Superior temporal gyrus (tissue), 1 donor: Measurements from ENCODE around the gene TRIM44.

Experiments
- DNase-seq: peaks from one replicate; pipeline ENCODE4 v3.0.0-alpha.2; 2016; ENCODE audit errors: extremely low spot score

Gene TRIM44

GRCh38 chr11:35662649-35663407 is at the start of gene TRIM44:
TRIM44 (plus strand) TSS chr11:35662775; CDS start chr11:35663112, 337 bp downstream.
- no peak for DNase-seq

- no peak for DNase-seq
These were observed 47.5 kb upstream of the TRIM44 start for GRCh38 chr11:35614939-35615569.

- peak; percentile 94 for DNase-seq
These were observed 46.4 kb upstream of the TRIM44 start for GRCh38 chr11:35615921-35616900.

GRCh38 chr11:35617316-35617686 is 45.3 kb upstream of the TRIM44 start:
- no peak for DNase-seq

- DNase-seq = peak; percentile 58
These were observed 44.7 kb upstream of the TRIM44 start, which contains the start of gene FJX1 for GRCh38 chr11:35617687-35618496. FJX1 (plus strand) TSS chr11:35618460; CDS start chr11:35618637, 177 bp downstream.

- no peak for DNase-seq
These were observed 44.0 kb upstream of the TRIM44 start for GRCh38 chr11:35618497-35619115.

GRCh38 chr11:35619116-35619854 is 43.3 kb upstream of the TRIM44 start:
- no peak for DNase-seq

GRCh38 chr11:35619855-35620640 is 42.5 kb upstream of the TRIM44 start:
- no peak for DNase-seq

- DNase-seq = no peak
These were observed 41.8 kb upstream of the TRIM44 start for GRCh38 chr11:35620795-35621194.

GRCh38 chr11:35621620-35622019 is 41.0 kb upstream of the TRIM44 start:
- DNase-seq = no peak

GRCh38 chr11:35622070-35622469 is 40.5 kb upstream of the TRIM44 start:
- no peak for DNase-seq

- no peak for DNase-seq
These were observed 38.9 kb upstream of the TRIM44 start for GRCh38 chr11:35623621-35624168.

GRCh38 chr11:35624316-35624715 is 38.3 kb upstream of the TRIM44 start:
- no peak for DNase-seq

- DNase-seq = no peak
These were observed 37.8 kb upstream of the TRIM44 start for GRCh38 chr11:35624781-35625180.

GRCh38 chr11:35626501-35626900 is 36.1 kb upstream of the TRIM44 start:
- no peak for DNase-seq

- DNase-seq = no peak
These were observed 33.1 kb upstream of the TRIM44 start for GRCh38 chr11:35629511-35629910.

GRCh38 chr11:35629914-35630313 is 32.7 kb upstream of the TRIM44 start:
- no peak for DNase-seq

GRCh38 chr11:35631891-35632290 is 30.7 kb upstream of the TRIM44 start:
- DNase-seq = no peak

- no peak for DNase-seq
These were observed 30.3 kb upstream of the TRIM44 start for GRCh38 chr11:35632301-35632700.
